Measurements from ENCODE around the gene METTL8.
"Not testable (repeated sequence)": the region's sequence is repeated elsewhere in the genome, so short reads cannot be mapped to it uniquely, and the experiment has no call there.

Gene METTL8

GRCh38 chr2:171400395-171400794 is 33.4 kb downstream of the METTL8 start:
- DNase-seq, result no peak

- DNase-seq, result no peak
Measured at GRCh38 chr2:171399292-171399691, 34.5 kb downstream of the METTL8 start.

GRCh38 chr2:171394164-171394740 is 39.5 kb downstream of the METTL8 start:
- no peak for DNase-seq

GRCh38 chr2:171393487-171393886 is 40.3 kb downstream of the METTL8 start:
- no peak for DNase-seq

GRCh38 chr2:171391532-171391931 is 42.3 kb downstream of the METTL8 start:
- no peak for DNase-seq

- DNase-seq, result no peak
Measured at GRCh38 chr2:171390941-171391516, 42.8 kb downstream of the METTL8 start.

- no peak for DNase-seq
Measured at GRCh38 chr2:171389780-171390179, 44.0 kb downstream of the METTL8 start.

- no peak for DNase-seq
Measured at GRCh38 chr2:171389325-171389724, 44.5 kb downstream of the METTL8 start.

- no peak for DNase-seq
Measured at GRCh38 chr2:171387052-171387451, 46.7 kb downstream of the METTL8 start.

- no peak for DNase-seq
Measured at GRCh38 chr2:171386627-171387026, 47.2 kb downstream of the METTL8 start.

GRCh38 chr2:171383134-171383533 is 50.7 kb downstream of the METTL8 start:
- DNase-seq, result no peak

GRCh38 chr2:171382175-171382574 is 51.6 kb downstream of the METTL8 start:
- not testable (repeated sequence) for DNase-seq

GRCh38 chr2:171377852-171378251 is 55.9 kb downstream of the METTL8 start:
- not testable (repeated sequence) for DNase-seq

- no peak for DNase-seq
Measured at GRCh38 chr2:171367692-171368091, 66.1 kb downstream of the METTL8 start.

GRCh38 chr2:171365778-171366177 is 68.0 kb downstream of the METTL8 start:
- DNase-seq, result no peak

- no peak for DNase-seq
Measured at GRCh38 chr2:171365232-171365631, 68.6 kb downstream of the METTL8 start.

GRCh38 chr2:171362396-171362795 is 71.4 kb downstream of the METTL8 start:
- DNase-seq, result no peak

- DNase-seq, result no peak
Measured at GRCh38 chr2:171360905-171361304, 72.9 kb downstream of the METTL8 start.

- DNase-seq, result not testable (repeated sequence)
Measured at GRCh38 chr2:171353746-171354145, 80.0 kb downstream of the METTL8 start.

GRCh38 chr2:171348056-171348455 is 85.7 kb downstream of the METTL8 start:
- DNase-seq, result no peak

GRCh38 chr2:171347591-171348032 is 86.2 kb downstream of the METTL8 start:
- no peak for DNase-seq

- no peak for DNase-seq
Measured at GRCh38 chr2:171346723-171347557, 86.8 kb downstream of the METTL8 start.

- DNase-seq, result no peak
Measured at GRCh38 chr2:171345971-171346722, 87.6 kb downstream of the METTL8 start.
